ENCODE data around the gene KCNJ6. TPM values are rescaled to one million over a fixed set of nuclear protein-coding genes. Genes with fewer than 3 reads are reported as not detected.

Gene KCNJ6
- total and polyA plus RNA-seq, 9 of the 15 experiments (the other 6 are each of a cell fraction or from before 2014, with no cell fraction given): 0.06 to 0.21 (median 0.13) TPM; not detected in 1

DNA sequence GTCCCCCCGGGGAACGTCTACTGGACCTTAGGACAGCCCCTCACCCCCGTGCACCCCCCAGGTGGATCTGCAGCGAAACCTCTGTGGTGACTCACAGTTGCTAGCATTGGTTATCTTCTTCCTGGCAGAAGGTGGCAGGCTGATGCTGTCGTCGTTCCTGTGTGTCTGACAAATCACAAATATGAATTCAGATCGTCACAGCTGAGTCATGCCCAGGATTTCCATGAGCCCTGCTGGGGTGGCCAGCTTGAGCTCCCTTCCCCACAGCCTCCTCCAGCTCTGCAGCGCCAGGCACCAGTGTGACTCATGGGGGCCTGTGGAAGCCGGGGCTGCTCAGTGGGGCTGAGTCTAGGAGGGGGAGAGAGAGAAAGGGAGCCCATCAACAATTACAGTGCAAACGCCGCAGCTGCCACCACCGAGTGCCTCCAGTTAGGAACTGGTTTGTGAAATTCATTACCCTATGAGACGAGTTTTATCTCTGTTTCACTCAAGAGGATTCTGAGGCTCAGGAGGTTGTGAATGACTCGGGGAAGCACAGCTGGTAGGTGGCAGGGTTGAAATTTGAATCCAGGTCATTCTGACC, 351.8 kb downstream of the KCNJ6 start (continued):
- TF ChIP-seq ARID2 (IDR thresholded peaks at IDR 0.05) (no peak), NCOA4 (IDR thresholded peaks at IDR 0.05; ENCODE audit: partially characterized antibody) (no peak), FOXK2 (conservative IDR thresholded peaks at IDR 0.05 in 1 of 2, IDR thresholded peaks at IDR 0.05 in 1 of 2; ENCODE audit: low read depth in 2 of 2) (no peak), KLF10 (CRISPR knock-in tag; IDR thresholded peaks at IDR 0.05) (no peak), ZNF175 (CRISPR knock-in tag; IDR thresholded peaks at IDR 0.05; ENCODE audit: low read depth) (no peak), KAT7 (CRISPR knock-in tag; IDR thresholded peaks at IDR 0.05; ENCODE audit: borderline replicate concordance) (no peak; the same call in 1 of the 2 replicates), ASH1L (IDR thresholded peaks at IDR 0.05; ENCODE audit: borderline replicate concordance, low read depth, partially characterized antibody) (no peak), PTRF (tag; IDR thresholded peaks at IDR 0.05) (no peak), CHD7 (IDR thresholded peaks at IDR 0.05; ENCODE audit: low read depth, low read length) (no peak), SNIP1 (IDR thresholded peaks at IDR 0.05; ENCODE audit: low read depth) (no peak), ILK (tag; IDR thresholded peaks at IDR 0.05; ENCODE audit: borderline replicate concordance, low read depth) (no peak), ADNP (tag; IDR thresholded peaks at IDR 0.05) (no peak)
- TF ChIP-seq, protein P1, sequence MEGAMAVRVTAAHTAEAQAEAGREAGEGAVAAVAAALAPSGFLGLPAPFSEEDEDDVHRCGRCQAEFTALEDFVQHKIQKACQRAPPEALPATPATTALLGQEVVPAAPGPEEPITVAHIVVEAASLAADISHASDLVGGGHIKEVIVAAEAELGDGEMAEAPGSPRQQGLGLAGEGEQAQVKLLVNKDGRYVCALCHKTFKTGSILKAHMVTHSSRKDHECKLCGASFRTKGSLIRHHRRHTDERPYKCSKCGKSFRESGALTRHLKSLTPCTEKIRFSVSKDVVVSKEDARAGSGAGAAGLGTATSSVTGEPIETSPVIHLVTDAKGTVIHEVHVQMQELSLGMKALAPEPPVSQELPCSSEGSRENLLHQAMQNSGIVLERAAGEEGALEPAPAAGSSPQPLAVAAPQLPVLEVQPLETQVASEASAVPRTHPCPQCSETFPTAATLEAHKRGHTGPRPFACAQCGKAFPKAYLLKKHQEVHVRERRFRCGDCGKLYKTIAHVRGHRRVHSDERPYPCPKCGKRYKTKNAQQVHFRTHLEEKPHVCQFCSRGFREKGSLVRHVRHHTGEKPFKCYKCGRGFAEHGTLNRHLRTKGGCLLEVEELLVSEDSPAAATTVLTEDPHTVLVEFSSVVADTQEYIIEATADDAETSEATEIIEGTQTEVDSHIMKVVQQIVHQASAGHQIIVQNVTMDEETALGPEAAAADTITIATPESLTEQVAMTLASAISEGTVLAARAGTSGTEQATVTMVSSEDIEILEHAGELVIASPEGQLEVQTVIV (CRISPR knock-in tag; IDR thresholded peaks at IDR 0.05; ENCODE audit: borderline replicate concordance): no peak

All from K562 (cell line).